ENCODE results near the gene MYLK4.

The MYLK4 gene

DNA sequence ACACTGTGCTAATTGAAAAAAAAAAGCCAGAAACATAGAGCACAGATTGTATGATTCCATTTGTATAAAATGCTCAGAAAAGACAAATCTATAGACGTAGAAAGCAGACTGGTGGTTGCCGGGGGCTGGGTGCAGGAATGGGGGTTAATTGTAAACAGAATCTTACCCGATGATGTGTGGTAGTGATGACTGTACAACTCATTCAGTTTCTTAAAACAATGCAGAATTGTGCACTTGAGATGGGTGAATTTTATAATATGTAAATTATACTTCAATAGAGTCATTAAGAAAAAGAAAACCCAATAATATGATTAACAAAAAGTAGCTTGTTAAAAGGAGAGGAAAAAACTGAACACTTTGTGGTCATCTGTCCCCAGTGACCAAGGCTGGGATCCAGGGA lies 3.7 kb upstream of the MYLK4 start:
- no peak for DNase-seq

- DNase-seq: no peak
These were observed 3.0 kb upstream of the MYLK4 start for GRCh38 chr6:2753743-2754142.

DNA sequence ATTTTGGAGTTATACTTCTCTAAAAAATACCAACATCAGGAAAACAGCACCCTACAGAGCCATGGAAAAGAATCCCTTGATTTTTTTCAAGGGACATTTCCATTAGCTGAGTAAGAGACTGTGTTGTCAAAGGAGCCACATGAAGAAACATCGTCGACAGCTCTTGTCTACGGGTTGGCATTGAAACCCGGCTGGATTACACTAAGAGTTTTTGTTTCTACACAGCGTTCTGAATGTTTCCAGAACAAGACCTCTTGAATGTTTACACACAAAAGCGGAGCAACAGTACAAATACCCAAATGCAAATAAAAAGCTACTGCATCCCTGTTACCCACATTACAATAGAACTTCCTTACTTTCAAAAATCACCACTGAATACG lies 2.4 kb upstream of the MYLK4 start:
- DNase-seq: no peak

DNA sequence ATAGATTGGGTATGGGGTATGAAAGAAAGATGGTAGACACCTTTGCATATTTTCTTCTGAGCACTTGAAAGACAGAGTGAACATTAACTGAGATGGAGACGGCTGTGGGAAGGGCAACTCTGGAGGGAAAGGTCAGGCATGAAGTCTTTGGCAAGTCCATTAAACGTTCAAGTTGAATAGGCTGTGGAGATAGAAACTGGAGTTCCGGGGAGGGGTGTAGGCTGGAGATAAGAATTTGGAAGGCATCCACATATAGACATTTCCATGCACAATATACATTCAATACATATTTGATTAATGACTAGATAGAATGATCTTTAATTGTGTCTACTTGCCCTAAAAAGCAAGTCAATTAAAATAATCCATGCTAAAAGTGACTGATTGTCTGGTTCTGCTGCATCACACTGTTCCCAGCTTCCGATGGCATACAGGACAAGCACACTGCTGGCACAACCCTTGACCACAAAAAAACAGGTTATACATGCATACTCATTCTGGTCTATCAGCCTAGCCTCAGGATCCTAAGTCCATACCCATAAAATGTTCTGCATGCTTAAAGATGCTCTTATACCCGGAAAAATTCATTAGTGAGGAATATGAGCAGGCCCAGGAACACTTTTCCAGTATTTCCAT lies 1.9 kb upstream of the MYLK4 start:
- no peak for DNase-seq

DNA sequence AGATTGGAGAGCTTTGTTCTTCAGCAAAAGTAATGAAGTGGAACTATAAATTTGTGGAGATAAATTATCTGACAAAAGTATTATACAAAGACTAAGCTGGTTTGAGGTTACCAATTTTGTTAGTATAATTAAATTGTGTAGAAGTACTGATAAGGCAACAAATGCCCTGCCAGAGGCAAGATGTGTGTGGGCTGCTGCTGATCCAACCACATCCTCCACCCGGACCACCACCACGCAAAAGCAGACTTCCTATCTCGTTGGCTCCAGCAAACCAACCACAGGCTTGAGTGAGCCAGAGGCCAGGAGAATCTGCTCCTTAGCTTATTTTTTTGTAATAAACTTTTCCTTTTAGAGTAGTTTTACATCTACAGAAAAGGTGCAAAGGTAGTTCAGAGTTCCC lies 1.1 kb upstream of the MYLK4 start:
- no peak for DNase-seq

DNA sequence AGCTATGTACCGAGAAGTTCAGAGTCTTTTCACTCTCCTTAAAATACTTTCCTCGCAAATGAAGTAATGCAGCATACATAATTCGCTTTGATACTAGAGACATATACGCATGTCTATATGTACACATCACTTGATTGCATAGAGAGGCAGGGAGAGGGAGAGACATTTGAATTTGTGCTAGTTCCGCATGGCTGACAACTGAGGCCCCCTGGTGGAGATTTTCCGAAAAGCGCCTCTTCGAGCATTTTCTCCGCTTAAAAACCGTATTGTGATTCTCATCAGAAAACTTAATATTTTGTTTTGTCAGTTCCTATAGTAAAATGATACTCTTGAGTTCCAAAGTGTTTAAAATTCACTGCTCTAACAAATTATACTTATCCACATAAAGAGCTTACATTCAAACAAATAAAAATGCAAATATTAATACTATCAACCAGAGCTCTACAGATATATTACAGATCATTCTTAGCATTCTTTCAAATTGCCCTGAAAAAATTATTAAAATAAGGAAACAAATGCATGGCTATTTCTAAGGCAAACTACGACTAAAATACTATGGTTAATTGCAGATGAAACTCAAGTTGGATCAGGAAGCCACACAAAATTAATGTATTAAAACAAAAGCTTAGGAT lies 637 bp downstream of the MYLK4 start:
- no peak for DNase-seq

DNA sequence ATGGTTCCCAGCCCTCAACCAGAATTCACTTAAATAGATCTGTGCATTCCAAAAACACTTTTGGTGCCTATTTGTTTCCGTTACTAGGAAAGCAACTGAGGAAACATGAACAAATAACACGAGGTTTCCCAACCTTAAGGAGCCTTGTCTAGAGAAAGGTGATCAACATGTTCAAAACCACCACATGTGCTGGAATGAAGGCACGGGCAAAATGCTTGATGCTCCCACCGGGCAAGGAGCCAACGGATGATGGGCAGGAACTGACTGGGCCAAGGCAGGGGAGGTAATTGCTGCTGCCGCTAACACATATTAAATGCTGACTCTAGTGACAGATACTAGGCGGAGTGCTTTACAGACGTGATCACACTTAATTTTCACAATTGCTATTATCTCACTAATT lies 2.5 kb downstream of the MYLK4 start:
- no peak for DNase-seq

- no peak for DNase-seq
These were observed 4.1 kb downstream of the MYLK4 start for GRCh38 chr6:2746557-2747061.

DNA sequence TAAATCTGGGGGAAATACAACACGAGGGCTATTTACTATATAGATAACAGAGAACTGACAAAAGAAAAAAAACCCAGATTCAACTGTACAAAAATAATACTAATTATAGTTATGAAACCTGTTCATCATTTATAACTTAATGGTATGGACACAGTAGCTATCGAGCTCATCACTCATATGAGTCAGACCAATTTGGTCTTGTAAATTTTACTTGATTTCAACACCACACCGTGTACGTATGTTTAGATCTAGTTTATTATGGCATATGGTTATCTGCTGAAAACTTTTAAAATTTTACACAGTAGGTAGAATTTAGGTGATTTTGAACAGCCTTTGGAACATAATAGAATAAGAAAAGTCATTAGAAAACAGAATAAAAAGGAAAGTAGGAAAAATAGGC lies 5.5 kb downstream of the MYLK4 start:
- no peak for DNase-seq

DNA sequence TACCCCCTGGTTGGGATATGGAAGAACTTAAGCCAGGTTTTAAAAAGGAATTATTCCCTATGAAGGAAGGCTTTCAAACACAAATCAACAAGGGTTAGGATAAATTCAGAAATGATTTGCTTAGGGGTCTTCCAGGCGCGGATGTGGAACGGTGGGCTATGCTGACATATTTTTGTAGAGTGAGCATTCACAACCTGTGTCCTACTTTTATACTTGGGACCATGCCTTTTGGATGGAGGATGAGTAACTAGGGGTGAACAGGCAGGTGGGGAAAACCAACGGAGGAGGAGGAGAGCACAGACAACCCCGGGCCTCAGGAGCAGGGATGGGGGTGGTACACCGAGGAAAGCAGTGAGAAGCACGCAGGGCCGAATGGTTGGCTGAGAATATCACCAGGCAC lies 5.9 kb downstream of the MYLK4 start:
- no peak for DNase-seq

DNA sequence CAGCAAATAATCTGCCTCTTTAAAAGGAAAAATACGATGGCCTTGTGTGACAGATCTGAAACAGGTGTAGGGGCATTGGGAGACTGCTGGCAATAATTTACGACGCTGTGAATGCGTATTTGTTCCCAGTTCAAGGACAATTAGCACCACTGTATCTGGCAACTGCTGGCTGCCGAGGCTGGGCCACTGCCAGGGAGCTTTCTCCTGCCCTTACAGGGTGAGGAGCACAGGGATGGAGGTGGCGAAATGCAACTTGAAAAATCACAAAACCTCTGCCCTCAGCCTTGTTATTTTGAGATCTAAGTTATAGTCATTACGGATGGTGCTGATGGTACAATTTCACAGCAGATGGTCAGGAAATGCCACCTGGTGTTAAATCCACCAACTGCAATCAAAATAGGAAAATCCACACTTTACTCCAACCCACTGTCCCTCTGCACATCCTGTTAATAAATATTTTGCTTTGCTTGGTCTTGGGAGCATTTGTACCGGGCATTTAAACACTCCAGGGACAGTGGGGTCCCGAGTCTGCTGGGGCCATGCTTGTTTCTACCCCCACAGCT lies 6.4 kb downstream of the MYLK4 start:
- DNase-seq: no peak

- DNase-seq: no peak
These were observed 7.2 kb downstream of the MYLK4 start for GRCh38 chr6:2743280-2744208.

DNA sequence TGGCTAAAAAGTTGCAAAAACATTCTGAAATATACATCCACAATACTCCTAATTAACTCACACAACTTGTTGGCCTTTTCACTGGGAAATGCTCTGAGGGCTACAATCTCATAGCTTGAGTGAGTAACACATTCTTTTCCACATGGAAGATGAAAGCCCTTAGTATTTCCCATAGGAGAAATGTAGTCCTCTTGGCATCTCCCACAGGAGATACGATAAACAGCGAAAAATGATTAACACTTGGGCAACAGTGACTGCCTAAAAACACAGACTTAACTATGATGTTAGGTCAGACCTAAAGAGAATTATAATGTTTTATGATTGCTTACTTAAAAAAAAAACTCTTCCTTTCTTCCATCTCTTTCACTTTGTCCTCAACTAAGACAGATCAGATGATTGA lies 9.0 kb downstream of the MYLK4 start:
- DNase-seq: no peak

DNA sequence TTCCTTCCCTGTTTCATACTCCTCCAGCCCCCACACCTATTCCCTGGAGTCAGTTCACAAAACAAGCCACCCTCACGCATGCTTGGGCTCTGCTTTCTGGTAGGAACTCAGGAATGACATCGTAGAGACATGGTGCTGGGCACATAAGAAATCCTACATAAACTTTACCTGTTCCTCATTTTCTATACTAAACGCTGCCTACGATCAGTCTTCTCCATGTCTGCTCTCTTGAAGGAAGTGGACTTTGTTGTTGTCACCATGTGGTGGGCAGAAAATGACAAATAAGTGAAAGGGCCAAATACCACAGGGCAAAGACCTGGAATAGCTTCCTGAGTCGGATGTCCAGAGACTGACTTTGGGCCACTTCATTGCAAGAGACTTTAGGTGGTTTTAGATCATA lies 10.1 kb downstream of the MYLK4 start:
- DNase-seq: no peak

DNA sequence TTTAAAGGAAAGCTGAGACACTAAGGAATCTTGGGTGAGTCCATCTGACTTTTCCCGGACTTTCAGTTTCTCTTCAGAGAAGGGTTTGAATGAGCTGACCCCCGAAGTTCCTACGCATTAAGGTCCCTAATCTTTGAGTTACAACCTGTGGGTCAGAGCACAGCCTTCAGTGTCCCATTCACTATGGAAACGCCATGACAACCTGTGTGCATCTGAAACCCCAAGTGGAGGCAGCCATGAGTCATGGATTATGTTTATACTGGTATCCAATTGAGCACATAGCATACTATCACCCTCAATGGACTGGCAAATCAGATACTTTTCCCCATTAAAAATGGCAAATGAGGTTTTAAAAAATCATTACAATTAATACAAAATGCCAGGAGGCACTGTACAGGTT lies 11.4 kb downstream of the MYLK4 start:
- no peak for DNase-seq

DNA sequence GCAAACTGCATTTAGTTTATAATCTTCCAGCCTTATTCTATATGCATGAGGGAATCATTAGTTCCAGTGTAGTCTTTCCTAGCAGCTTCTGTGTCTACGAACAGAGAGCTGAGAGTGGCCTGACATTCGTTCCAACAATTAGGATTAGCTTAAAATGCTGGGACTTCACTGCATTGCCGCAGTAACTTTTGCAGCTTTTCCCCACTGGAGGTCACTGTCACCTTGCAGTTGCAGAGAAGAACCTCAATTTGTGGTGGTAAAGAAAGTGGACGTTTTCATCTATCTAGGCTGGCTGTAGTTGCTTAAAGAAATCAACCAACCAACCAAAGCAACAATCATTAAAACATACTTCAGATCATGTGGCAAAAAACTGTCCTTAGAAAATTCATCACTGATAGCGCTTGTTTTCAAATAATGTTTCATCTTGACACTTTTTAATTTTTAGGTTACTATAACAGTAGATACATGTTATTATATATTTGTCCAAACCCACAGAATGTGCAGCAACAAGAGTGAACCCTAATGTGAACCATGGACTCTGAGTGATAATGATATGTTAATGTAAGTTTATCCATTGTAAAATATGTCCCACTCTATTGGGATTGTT lies 12.2 kb downstream of the MYLK4 start:
- peak; percentile 36 for DNase-seq

- DNase-seq: no peak
These were observed 12.8 kb downstream of the MYLK4 start for GRCh38 chr6:2737885-2738284.

GRCh38 chr6:2734488-2735166 lies 16.1 kb downstream of the MYLK4 start:
- DNase-seq: no peak

DNA sequence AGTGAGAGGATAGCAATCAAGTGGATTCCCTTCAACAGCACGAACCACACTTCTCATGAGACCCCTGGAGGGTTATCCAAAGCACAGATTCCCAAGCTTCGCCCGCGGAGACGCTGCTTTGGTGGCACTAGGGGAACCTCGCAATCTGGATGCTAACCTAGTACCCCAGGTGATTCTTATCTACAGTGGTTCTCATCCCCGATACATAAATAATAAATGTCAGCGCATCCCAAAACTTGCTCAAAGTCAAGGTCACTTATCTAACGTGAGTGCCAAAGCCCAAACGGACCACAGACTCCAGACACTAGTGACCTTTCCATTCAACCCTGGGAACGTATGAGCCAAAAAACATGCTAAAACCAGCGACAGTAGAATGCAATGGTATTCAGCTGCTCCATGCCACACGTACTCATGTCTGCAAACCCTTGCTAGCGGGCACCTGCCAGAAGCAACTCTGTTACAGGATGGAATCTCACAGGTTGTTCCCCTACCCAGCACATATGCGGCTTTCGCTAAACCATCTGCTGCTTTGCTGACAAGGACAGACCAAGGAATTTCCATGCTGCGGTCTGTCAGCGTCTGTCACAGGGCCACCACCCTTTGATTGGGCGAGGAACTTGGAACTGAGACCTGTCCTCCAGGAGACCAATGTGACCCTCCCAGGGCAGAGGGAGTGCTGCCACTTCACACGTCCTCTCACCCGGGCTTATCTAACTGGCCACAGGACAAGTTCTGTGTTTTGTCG lies 16.8 kb downstream of the MYLK4 start:
- no peak for DNase-seq

GRCh38 chr6:2733324-2733723 lies 17.4 kb downstream of the MYLK4 start:
- DNase-seq: no peak

GRCh38 chr6:2732503-2733089 lies 18.1 kb downstream of the MYLK4 start:
- no peak for DNase-seq

Data from DMS153 (cell line).